IPS DF 4.7 (cell line): Measurements from ENCODE around the gene ZFP3.
"Not testable (repeated sequence)": the region's sequence is repeated elsewhere in the genome, so short reads cannot be mapped to it uniquely, and the experiment has no call there.

Source experiments
- DNase-seq: peaks from one replicate; pipeline ENCODE4 v3.0.0-alpha.2; 2013; ENCODE audit warnings: low spot score; ENCODE audit errors: extremely low read depth

ZFP3 gene

GRCh38 chr17:5124125-5124760, 46.0 kb downstream of the ZFP3 start:
- not testable (repeated sequence) for DNase-seq

GRCh38 chr17:5124896-5125295, 46.6 kb downstream of the ZFP3 start:
- DNase-seq, result not testable (repeated sequence)

GRCh38 chr17:5126719-5127488, 48.6 kb downstream of the ZFP3 start:
- DNase-seq, result no peak

- no peak for DNase-seq
These were observed 49.6 kb downstream of the ZFP3 start for GRCh38 chr17:5127910-5128309.

- not testable (repeated sequence) for DNase-seq
These were observed 50.1 kb downstream of the ZFP3 start for GRCh38 chr17:5128387-5128786.

- DNase-seq, result no peak
These were observed 50.8 kb downstream of the ZFP3 start for GRCh38 chr17:5128905-5129535.

- DNase-seq, result not testable (repeated sequence)
These were observed 51.5 kb downstream of the ZFP3 start for GRCh38 chr17:5129770-5130169.

- DNase-seq, result not testable (repeated sequence)
These were observed 52.0 kb downstream of the ZFP3 start for GRCh38 chr17:5130261-5130660.

GRCh38 chr17:5130687-5131086, 52.4 kb downstream of the ZFP3 start:
- DNase-seq, result not testable (repeated sequence)

GRCh38 chr17:5131146-5131715, 53.0 kb downstream of the ZFP3 start:
- no peak for DNase-seq

- DNase-seq, result not testable (repeated sequence)
These were observed 53.7 kb downstream of the ZFP3 start for GRCh38 chr17:5131799-5132502.

GRCh38 chr17:5132503-5133225, 54.4 kb downstream of the ZFP3 start:
- not testable (repeated sequence) for DNase-seq

GRCh38 chr17:5133311-5133710, 55.0 kb downstream of the ZFP3 start:
- no peak for DNase-seq

- not testable (repeated sequence) for DNase-seq
These were observed 55.7 kb downstream of the ZFP3 start for GRCh38 chr17:5133961-5134360.

- DNase-seq, result not testable (repeated sequence)
These were observed 56.3 kb downstream of the ZFP3 start for GRCh38 chr17:5134571-5134970.

- DNase-seq, result not testable (repeated sequence)
These were observed 57.0 kb downstream of the ZFP3 start for GRCh38 chr17:5135131-5135712.

- no peak for DNase-seq
These were observed 57.7 kb downstream of the ZFP3 start for GRCh38 chr17:5135726-5136579.

- DNase-seq, result not testable (repeated sequence)
These were observed 58.5 kb downstream of the ZFP3 start for GRCh38 chr17:5136580-5137412.
